Cardiac muscle cell (in vitro differentiated cells and primary cell): ENCODE data around the gene BTF3L4. TPM values are rescaled to one million over a fixed set of nuclear protein-coding genes. Genes with fewer than 3 reads are reported as not detected.

Experiments
- DNase-seq, 2 donors: peaks; one replicate each; pipeline versions ENCODE4 v3.0.0 to v3.0.0-alpha.2; 2010 to 2017; ENCODE audit warnings: low read depth in 1 of 2, low spot score in 1 of 2
- H3K27ac ChIP-seq: fragments of 200-600 bp; sonication (generic); 2 replicates; pipeline ENCODE4 v1.5.1; 2016
- H3K27me3 ChIP-seq: fragments of 200-600 bp; sonication (generic); 2 replicates; pipeline ENCODE4 v1.6.0; 2016; ENCODE audit warnings: control low read depth
- H3K36me3 ChIP-seq: fragments of 200-600 bp; sonication (generic); 2 replicates; pipeline ENCODE4 v1.5.1; 2016; ENCODE audit warnings: control low read depth
- H3K4me1 ChIP-seq: fragments of 200-600 bp; sonication (generic); 2 replicates; pipeline ENCODE4 v1.8.1; 2017; ENCODE audit warnings: low read depth, mild to moderate bottlenecking, mixed run types
- H3K4me3 ChIP-seq: fragments of 200-600 bp; sonication (generic); 2 replicates; pipeline ENCODE4 v1.5.1; 2016; ENCODE audit warnings: mild to moderate bottlenecking
- H3K9me3 ChIP-seq: fragments of 200-600 bp; sonication (generic); 2 replicates; pipeline ENCODE4 v1.5.1; 2017; ENCODE audit warnings: low read depth, mild to moderate bottlenecking, control low read depth
- CTCF ChIP-seq: IDR thresholded peaks from 2 replicates; pipeline ENCODE4 v1.5.1; 2012; ENCODE audit warnings: low read depth, mild to moderate bottlenecking, low read length
- polyA plus RNA-seq: library from polyadenylated mRNA; unstranded; fragments of >200 nt; fragmentation: Nextera tagmentation; extraction: Ambion mirVana; gene quantifications from 2 replicates; pipeline ENCODE4 v1.2.1, GENCODE V29; 2016
- total RNA-seq: library from RNA; depleted of rRNA; stranded (reverse); fragments of >200 nt; gene quantifications from 2 replicates; pipeline ENCODE4 v1.2.3, GENCODE V29; 2016

BTF3L4 gene
- total and polyA plus RNA-seq, 2 experiments from 2014 or later, result 51.1 to 108 TPM

- Histone ChIP-seq H3K4me1 (no peaks in the 10 kb centered on the region), H3K27ac (no peak overlapping the region), H3K27me3 (no peaks in the 10 kb centered on the region), H3K36me3 (no peaks in the 10 kb centered on the region), H3K9me3 (no peaks in the 10 kb centered on the region), H3K4me3 (no peak overlapping the region)
- TF ChIP-seq CTCF, result no peak
- no peak for DNase-seq
These were observed 42.2 kb downstream of the BTF3L4 start for GRCh38 chr1:52098139-52098871.

- H3K4me1 ChIP-seq, result no peaks in the 10 kb centered on the region
- H3K9me3 ChIP-seq, result no peaks in the 10 kb centered on the region
- no peaks in the 10 kb centered on the region for H3K36me3 ChIP-seq
- H3K27me3 ChIP-seq, result no peaks in the 10 kb centered on the region
- DNase-seq, result no peak
- H3K4me3 ChIP-seq, result no peak overlapping the region
- H3K27ac ChIP-seq, result no peak overlapping the region
- no peak for TF ChIP-seq CTCF
These were observed 46.4 kb downstream of the BTF3L4 start for GRCh38 chr1:52102336-52103013.

GRCh38 chr1:52111492-52111891, 55.4 kb downstream of the BTF3L4 start:
- Histone ChIP-seq H3K4me1 (no peaks in the 10 kb centered on the region), H3K27me3 (no peaks in the 10 kb centered on the region), H3K4me3 (no peak overlapping the region), H3K9me3 (no peaks in the 10 kb centered on the region), H3K27ac (no peak overlapping the region), H3K36me3 (no peaks in the 10 kb centered on the region)
- TF ChIP-seq CTCF, result no peak
- DNase-seq, result no peak

DNA sequence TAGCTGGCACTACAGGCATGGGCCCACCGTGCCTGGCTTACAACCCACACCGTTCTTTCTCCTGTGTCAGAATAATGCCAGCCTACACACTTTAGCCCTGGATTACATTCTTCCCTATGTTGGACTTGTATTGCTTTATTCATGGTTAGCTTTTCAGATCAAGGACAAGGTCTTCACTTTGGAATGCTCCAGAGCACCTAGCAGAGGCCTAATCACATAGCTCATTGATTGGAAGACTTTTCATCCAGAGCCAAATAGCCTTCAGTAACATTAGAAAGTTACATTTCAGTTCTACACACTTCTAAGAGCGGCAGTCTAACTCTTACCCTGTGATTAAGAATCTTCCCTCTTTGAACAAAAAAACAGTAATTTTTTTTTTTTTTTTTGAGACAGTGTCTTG, 56.4 kb downstream of the BTF3L4 start:
- Histone ChIP-seq H3K4me1 (no peaks in the 10 kb centered on the region), H3K27ac (no peak overlapping the region), H3K9me3 (no peaks in the 10 kb centered on the region), H3K36me3 (no peaks in the 10 kb centered on the region), H3K27me3 (no peaks in the 10 kb centered on the region), H3K4me3 (no peak overlapping the region)
- no peak for TF ChIP-seq CTCF
- no peak for DNase-seq

GRCh38 chr1:52119301-52120079, 63.4 kb downstream of the BTF3L4 start:
- Histone ChIP-seq H3K4me3 (no peak overlapping the region), H3K27me3 (no peaks in the 10 kb centered on the region), H3K36me3 (no peaks in the 10 kb centered on the region), H3K4me1 (peaks cover 10% of the 10 kb centered on the region), H3K27ac (no peak overlapping the region), H3K9me3 (no peaks in the 10 kb centered on the region)
- peak in 1 of 2 donors; percentile 2 for DNase-seq
- TF ChIP-seq CTCF, result no peak
